Panc1 (cell line): Measurements from ENCODE around the gene ZNF836. TPM values are rescaled to one million over a fixed set of nuclear protein-coding genes. Genes with fewer than 3 reads are reported as not detected.

Source experiments
- ATAC-seq: fragments of 200-7000 bp; cut with Tn5 transposase; 2 replicates; pipeline ENCODE4 v1.9.1; 2020; ENCODE audit warnings: mild to moderate bottlenecking, moderate library complexity
- BruUV-seq: library from RNA; stranded (reverse); fragments of 400-500 nt; replicated peaks from 2 replicates; lab custom pipeline; 2021; lab: Mats Ljungman, UMichigan
- CTCF ChIA-PET: fragments of 300-600 bp; sonication (Branson Sonifier 250); formaldehyde crosslinking; loops from one replicate; lab custom pipeline; 2022; ENCODE audit warnings: antibody characterized with exemption; lab: Charles Lee
- POLR2A ChIA-PET: fragments of 300-600 bp; sonication (Branson Sonifier 250); formaldehyde crosslinking; loops from one replicate; lab custom pipeline; 2022; ENCODE audit warnings: antibody characterized with exemption; lab: Charles Lee
- DNase-seq: peaks from one replicate; pipeline ENCODE4 v3.0.0-alpha.2; 2010; ENCODE audit warnings: low read depth, low spot score
- H3K27ac ChIP-seq: 2 replicates; pipeline ENCODE4 v1.5.1; 2011; ENCODE audit warnings: mild to moderate bottlenecking, low read length, inconsistent platforms
- H3K27me3 ChIP-seq: fragments of 200-500 bp; sonication (Bioruptor generic); 2 replicates; pipeline ENCODE4 v1.6.0; 2014; ENCODE audit warnings: low read length, inconsistent platforms; ENCODE audit not compliant: control insufficient read depth, insufficient read depth
- H3K36me3 ChIP-seq: fragments of 200-500 bp; sonication (Bioruptor generic); 2 replicates; pipeline ENCODE4 v1.5.1; 2014; ENCODE audit warnings: inconsistent platforms, mild to moderate bottlenecking, low read length, moderate library complexity; ENCODE audit not compliant: control insufficient read depth, insufficient read depth
- H3K4me1 ChIP-seq: 2 replicates; pipeline ENCODE4 v1.5.1; 2011; ENCODE audit warnings: inconsistent platforms, mild to moderate bottlenecking, low read length, moderate library complexity; ENCODE audit not compliant: control insufficient read depth, insufficient read depth
- H3K4me3 ChIP-seq, 2 experiments: 2 replicates each; pipeline ENCODE4 v1.5.1; 2011 to 2012; ENCODE audit warnings: low read depth in 2 of 2, low read length in 2 of 2, mild to moderate bottlenecking in 2 of 2, inconsistent platforms in 1 of 2, moderate library complexity in 1 of 2
- H3K9me3 ChIP-seq: fragments of 200-500 bp; sonication (Bioruptor generic); 2 replicates; pipeline ENCODE4 v1.5.1; 2014; ENCODE audit warnings: low read depth, mild to moderate bottlenecking, inconsistent platforms, low read length, moderate library complexity; ENCODE audit not compliant: control insufficient read depth, insufficient read depth
- POLR2AphosphoS5 ChIP-seq: IDR thresholded peaks from 2 replicates; pipeline ENCODE4 v1.6.1; 2012; ENCODE audit warnings: mild to moderate bottlenecking, low read depth, low read length, moderate library complexity
- SIN3A ChIP-seq: IDR thresholded peaks from 2 replicates; pipeline ENCODE4 v1.6.1; 2012; ENCODE audit warnings: low read depth, mild to moderate bottlenecking, low read length, moderate library complexity, borderline replicate concordance; ENCODE audit not compliant: insufficient read depth
- TCF7L2 ChIP-seq: IDR thresholded peaks from 2 replicates; pipeline ENCODE4 v1.6.1; 2011; ENCODE audit warnings: mild to moderate bottlenecking, low read depth, low read length, inconsistent platforms
- in situ Hi-C: cut with HindIII; loops from 2 replicates; pipeline ENCODE4 v1.10.0; 2016; ENCODE audit warnings: low sequenced_read_pairs, low pct_unique_long_range_greater_than_20kb
- intact Hi-C: fragments of 100-400 bp; cut with micrococcal nuclease; formaldehyde crosslinking; loops from one replicate; pipeline ENCODE4 v1.10.0; 2022; ENCODE audit not compliant: unreplicated experiment
- total RNA-seq: library from RNA; stranded (reverse); gene quantifications from one replicate; pipeline ENCODE4 v1.2.1, GENCODE V29; 2021; ENCODE audit not compliant: unreplicated experiment
- TF ChIP-seq, protein P1 (sequence below), 2 experiments: IDR thresholded peaks; 2 replicates each; pipeline ENCODE4 v1.6.1; 2011 to 2012; ENCODE audit warnings: low read depth in 2 of 2, control low read depth in 1 of 2, low read length in 1 of 2, mild to moderate bottlenecking in 1 of 2, moderate library complexity in 1 of 2; ENCODE audit not compliant: insufficient read depth in 1 of 2
- TF ChIP-seq, protein P2 (sequence below): fragments of 450-650 bp; IDR thresholded peaks from 2 replicates; pipeline ENCODE4 v1.5.1; 2017; ENCODE audit warnings: mild to moderate bottlenecking

The ZNF836 gene
- total RNA-seq, 1 experiment from 2014 or later = 6.3 TPM

DNA sequence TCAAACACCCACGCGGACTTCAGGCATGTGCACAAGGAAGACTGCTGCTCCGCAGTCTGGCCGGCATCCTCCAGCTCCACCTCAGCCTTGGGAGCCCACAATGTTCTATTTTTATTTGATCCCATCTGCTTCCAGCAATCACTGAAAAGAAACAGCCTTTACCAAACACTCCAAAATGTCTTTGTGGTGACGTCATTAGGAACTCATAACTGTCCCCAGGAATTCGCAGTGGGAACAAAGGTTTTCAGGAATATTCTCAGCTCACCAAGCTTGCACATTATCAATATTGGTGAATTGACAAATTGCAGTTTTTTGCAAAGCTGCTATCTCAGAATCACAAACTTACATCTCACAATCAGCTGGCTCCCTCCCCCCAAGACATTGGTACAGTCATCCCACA lies 60.6 kb downstream of the ZNF836 start:
- peaks cover 47% of the 10 kb centered on the region for H3K9me3 ChIP-seq
- no peaks in the 10 kb centered on the region for H3K4me1 ChIP-seq
- no TSS peak for BruUV-seq
- ATAC-seq (no peak), DNase-seq (no peak)
- H3K36me3 ChIP-seq = no peaks in the 10 kb centered on the region
- in situ Hi-C loops (no loop called here), intact Hi-C loops (no loop called here)
- no peak overlapping the region for H3K4me3 ChIP-seq
- POLR2A ChIA-PET = no interaction called here
- H3K27ac ChIP-seq = no peak overlapping the region
- H3K27me3 ChIP-seq = no peaks in the 10 kb centered on the region
- TF ChIP-seq, protein P1, sequence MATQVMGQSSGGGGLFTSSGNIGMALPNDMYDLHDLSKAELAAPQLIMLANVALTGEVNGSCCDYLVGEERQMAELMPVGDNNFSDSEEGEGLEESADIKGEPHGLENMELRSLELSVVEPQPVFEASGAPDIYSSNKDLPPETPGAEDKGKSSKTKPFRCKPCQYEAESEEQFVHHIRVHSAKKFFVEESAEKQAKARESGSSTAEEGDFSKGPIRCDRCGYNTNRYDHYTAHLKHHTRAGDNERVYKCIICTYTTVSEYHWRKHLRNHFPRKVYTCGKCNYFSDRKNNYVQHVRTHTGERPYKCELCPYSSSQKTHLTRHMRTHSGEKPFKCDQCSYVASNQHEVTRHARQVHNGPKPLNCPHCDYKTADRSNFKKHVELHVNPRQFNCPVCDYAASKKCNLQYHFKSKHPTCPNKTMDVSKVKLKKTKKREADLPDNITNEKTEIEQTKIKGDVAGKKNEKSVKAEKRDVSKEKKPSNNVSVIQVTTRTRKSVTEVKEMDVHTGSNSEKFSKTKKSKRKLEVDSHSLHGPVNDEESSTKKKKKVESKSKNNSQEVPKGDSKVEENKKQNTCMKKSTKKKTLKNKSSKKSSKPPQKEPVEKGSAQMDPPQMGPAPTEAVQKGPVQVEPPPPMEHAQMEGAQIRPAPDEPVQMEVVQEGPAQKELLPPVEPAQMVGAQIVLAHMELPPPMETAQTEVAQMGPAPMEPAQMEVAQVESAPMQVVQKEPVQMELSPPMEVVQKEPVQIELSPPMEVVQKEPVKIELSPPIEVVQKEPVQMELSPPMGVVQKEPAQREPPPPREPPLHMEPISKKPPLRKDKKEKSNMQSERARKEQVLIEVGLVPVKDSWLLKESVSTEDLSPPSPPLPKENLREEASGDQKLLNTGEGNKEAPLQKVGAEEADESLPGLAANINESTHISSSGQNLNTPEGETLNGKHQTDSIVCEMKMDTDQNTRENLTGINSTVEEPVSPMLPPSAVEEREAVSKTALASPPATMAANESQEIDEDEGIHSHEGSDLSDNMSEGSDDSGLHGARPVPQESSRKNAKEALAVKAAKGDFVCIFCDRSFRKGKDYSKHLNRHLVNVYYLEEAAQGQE (IDR thresholded peaks at IDR 0.05; ENCODE audit: insufficient read depth in 1 of 2, low read depth in 2 of 2, low read length in 1 of 2) = no peak
- TF ChIP-seq SIN3A = no peak
- TF ChIP-seq POLR2AphosphoS5 = no peak
- TF ChIP-seq, protein P2, sequence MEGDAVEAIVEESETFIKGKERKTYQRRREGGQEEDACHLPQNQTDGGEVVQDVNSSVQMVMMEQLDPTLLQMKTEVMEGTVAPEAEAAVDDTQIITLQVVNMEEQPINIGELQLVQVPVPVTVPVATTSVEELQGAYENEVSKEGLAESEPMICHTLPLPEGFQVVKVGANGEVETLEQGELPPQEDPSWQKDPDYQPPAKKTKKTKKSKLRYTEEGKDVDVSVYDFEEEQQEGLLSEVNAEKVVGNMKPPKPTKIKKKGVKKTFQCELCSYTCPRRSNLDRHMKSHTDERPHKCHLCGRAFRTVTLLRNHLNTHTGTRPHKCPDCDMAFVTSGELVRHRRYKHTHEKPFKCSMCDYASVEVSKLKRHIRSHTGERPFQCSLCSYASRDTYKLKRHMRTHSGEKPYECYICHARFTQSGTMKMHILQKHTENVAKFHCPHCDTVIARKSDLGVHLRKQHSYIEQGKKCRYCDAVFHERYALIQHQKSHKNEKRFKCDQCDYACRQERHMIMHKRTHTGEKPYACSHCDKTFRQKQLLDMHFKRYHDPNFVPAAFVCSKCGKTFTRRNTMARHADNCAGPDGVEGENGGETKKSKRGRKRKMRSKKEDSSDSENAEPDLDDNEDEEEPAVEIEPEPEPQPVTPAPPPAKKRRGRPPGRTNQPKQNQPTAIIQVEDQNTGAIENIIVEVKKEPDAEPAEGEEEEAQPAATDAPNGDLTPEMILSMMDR = no peak
- no peak for TF ChIP-seq TCF7L2
- CTCF ChIA-PET = no interaction called here

Other genes starting within 250 kb of the ZNF836 start
- 3.1 TPM for gene ZNF613, start 244.1 kb downstream of the ZNF836 start, total RNA-seq
- gene ZNF350, start 184.8 kb downstream of the ZNF836 start, total RNA-seq = 5.1 TPM
- 3.6 TPM for gene ZNF615, start 163.4 kb downstream of the ZNF836 start, total RNA-seq
- 4.1 TPM for gene ZNF614, start 143.2 kb downstream of the ZNF836 start, total RNA-seq
- 8.2 TPM for gene ZNF432, start 122.8 kb downstream of the ZNF836 start, total RNA-seq
- gene ZNF841, start 75.9 kb downstream of the ZNF836 start, total RNA-seq = 10.8 TPM
- 5.3 TPM for gene ZNF616, start 31.7 kb downstream of the ZNF836 start, total RNA-seq
- gene PPP2R1A, start 18.4 kb upstream of the ZNF836 start, total RNA-seq = 146 TPM
- 13.9 TPM for gene ZNF766, start 98.0 kb upstream of the ZNF836 start, total RNA-seq
- gene ZNF480, start 125.5 kb upstream of the ZNF836 start, total RNA-seq = 11.5 TPM
- gene ZNF610, start 164.6 kb upstream of the ZNF836 start, total RNA-seq = not detected
- gene ZNF880, start 198.3 kb upstream of the ZNF836 start, total RNA-seq = 10.9 TPM
- gene ZNF528, start 226.2 kb upstream of the ZNF836 start, total RNA-seq = 9.3 TPM